Astrocyte of the cerebellum (primary cell): ENCODE measurements around the gene WDR45.

Experiments used
- DNase-seq: peaks from one replicate; pipeline ENCODE4 v3.0.0-alpha.2; 2011; ENCODE audit warnings: low read depth
- H3K4me3 ChIP-seq: 2 replicates; pipeline ENCODE4 v1.5.1; 2011; ENCODE audit warnings: mild to moderate bottlenecking, low read depth, low read length, moderate library complexity
- CTCF ChIP-seq: IDR thresholded peaks from 2 replicates; pipeline ENCODE4 v1.5.1; 2012; ENCODE audit warnings: low read length, low read depth, moderate library complexity, mild to moderate bottlenecking; ENCODE audit errors: missing control alignments
- in situ Hi-C: cut with HindIII; loops from 2 replicates; pipeline ENCODE4 v1.10.0; 2017; ENCODE audit warnings: low sequenced_read_pairs

WDR45 gene

GRCh38 chrX:49070988-49071387, 8.7 kb downstream of the WDR45 start:
- no peak overlapping the region for H3K4me3 ChIP-seq
- in situ Hi-C loops = no loop called here
- no peak for DNase-seq
- no peak for TF ChIP-seq CTCF

- TF ChIP-seq CTCF = no peak
- in situ Hi-C loops = no loop called here
- no peak for DNase-seq
- H3K4me3 ChIP-seq = no peak overlapping the region
These were observed 10.6 kb downstream of the WDR45 start for GRCh38 chrX:49069038-49069437.

- in situ Hi-C loops = no loop called here
- no peak for TF ChIP-seq CTCF
- no peak for DNase-seq
- no peak overlapping the region for H3K4me3 ChIP-seq
These were observed 12.2 kb downstream of the WDR45 start for GRCh38 chrX:49067285-49068120.

- in situ Hi-C loops = no loop called here
- H3K4me3 ChIP-seq = no peak overlapping the region
- DNase-seq = no peak
- no peak for TF ChIP-seq CTCF
These were observed 13.0 kb downstream of the WDR45 start for GRCh38 chrX:49066690-49067089.

GRCh38 chrX:49066278-49066677, 13.4 kb downstream of the WDR45 start:
- TF ChIP-seq CTCF = no peak
- no peak for DNase-seq
- in situ Hi-C loops = no loop called here
- no peak overlapping the region for H3K4me3 ChIP-seq

GRCh38 chrX:49064735-49065134, 15.0 kb downstream of the WDR45 start:
- no peak for TF ChIP-seq CTCF
- no peak for DNase-seq
- no peak overlapping the region for H3K4me3 ChIP-seq
- in situ Hi-C loops = no loop called here
